HG03342 (cell line): ENCODE results near the gene FOXD4L3.
"Not testable (repeated sequence)": the region's sequence is repeated elsewhere in the genome, so short reads cannot be mapped to it uniquely, and the experiment has no call there.

Source experiments
- ATAC-seq: cut with Tn5 transposase; IDR thresholded peaks from one replicate; pipeline ENCODE4 v1.9.1; 2021; ENCODE audit warnings: mild to moderate bottlenecking, moderate library complexity; ENCODE audit not compliant: unreplicated experiment

FOXD4L3 gene

GRCh38 chr9:68343992-68344391 is 41.3 kb downstream of the FOXD4L3 start:
- not testable (repeated sequence) for ATAC-seq

GRCh38 chr9:68351689-68352088 is 49.0 kb downstream of the FOXD4L3 start:
- not testable (repeated sequence) for ATAC-seq
